Breast epithelium (tissue), 4 donors: ENCODE measurements around the gene GALNT9. TPM values are rescaled to one million over a fixed set of nuclear protein-coding genes. Genes with fewer than 3 reads are reported as not detected.
"Not testable (repeated sequence)": the region's sequence is repeated elsewhere in the genome, so short reads cannot be mapped to it uniquely, and the experiment has no call there.

Experiments used
- DNase-seq, 2 donors: peaks; one replicate each; pipeline ENCODE4 v3.0.0-alpha.2; 2019; ENCODE audit warnings: low spot score in 2 of 2
- H3K27ac ChIP-seq, 2 donors: fragments of 200-600 bp; sonication (generic) in 1 of 2; one replicate each; pipeline ENCODE4 v1.5.1; 2016 to 2019; ENCODE audit warnings: mild to moderate bottlenecking in 1 of 2
- H3K27me3 ChIP-seq, 2 donors: fragments of 200-600 bp; sonication (generic) in 1 of 2; one replicate each; pipeline versions ENCODE4 v1.5.1 to v1.6.0; 2017 to 2019; ENCODE audit warnings: control low read depth in 1 of 2, mild to moderate bottlenecking in 1 of 2
- H3K36me3 ChIP-seq: fragments of 200-600 bp; one replicate; pipeline ENCODE4 v1.5.1; 2019
- H3K4me1 ChIP-seq, 2 donors: fragments of 200-600 bp; sonication (generic); one replicate each; pipeline ENCODE4 v1.5.1; 2016 to 2019; ENCODE audit warnings: control low read depth in 1 of 2
- H3K4me3 ChIP-seq, 3 donors: fragments of 200-600 bp; sonication (generic); 1 replicate in 2 of 3; 2 replicates in 1 of 3; pipeline ENCODE4 v1.5.1; 2016 to 2019; ENCODE audit warnings: mild to moderate bottlenecking in 3 of 3, moderate library complexity in 2 of 3
- H3K9me3 ChIP-seq, 2 donors: fragments of 200-600 bp; sonication (generic) in 1 of 2; one replicate each; pipeline ENCODE4 v1.5.1; 2016 to 2019; ENCODE audit warnings: control low read depth in 1 of 2
- POLR2A ChIP-seq: fragments of 450-650 bp; IDR thresholded peaks from one replicate; pipeline ENCODE4 v1.6.1; 2016; ENCODE audit warnings: antibody characterized with exemption, mild to moderate bottlenecking, moderate library complexity
- POLR2AphosphoS5 ChIP-seq, 3 donors: sonication (generic); formaldehyde crosslinking; IDR thresholded peaks; one replicate each; pipeline ENCODE4 v1.6.1; 2017; ENCODE audit warnings: antibody characterized with exemption in 3 of 3
- intact Hi-C: fragments of 100-400 bp; cut with DNase I; formaldehyde crosslinking; loops from one replicate; pipeline ENCODE4 v1.15.1; 2023; ENCODE audit warnings: low total_unique reads
- total RNA-seq, 3 donors: library from RNA; depleted of rRNA; stranded (reverse); fragments of >200 nt; gene quantifications; one replicate each; pipeline ENCODE4 v1.1.0, GENCODE V29; 2016
- TF ChIP-seq, protein P1 (sequence below), 3 donors: fragments of 450-650 bp; IDR thresholded peaks; one replicate each; pipeline ENCODE4 v1.5.1; 2016 to 2017; ENCODE audit warnings: antibody characterized with exemption in 3 of 3, mild to moderate bottlenecking in 3 of 3, moderate library complexity in 3 of 3

GALNT9 gene
- total RNA-seq, 3 donors from 2014 or later, result 2.9 TPM; not detected in 2

DNA sequence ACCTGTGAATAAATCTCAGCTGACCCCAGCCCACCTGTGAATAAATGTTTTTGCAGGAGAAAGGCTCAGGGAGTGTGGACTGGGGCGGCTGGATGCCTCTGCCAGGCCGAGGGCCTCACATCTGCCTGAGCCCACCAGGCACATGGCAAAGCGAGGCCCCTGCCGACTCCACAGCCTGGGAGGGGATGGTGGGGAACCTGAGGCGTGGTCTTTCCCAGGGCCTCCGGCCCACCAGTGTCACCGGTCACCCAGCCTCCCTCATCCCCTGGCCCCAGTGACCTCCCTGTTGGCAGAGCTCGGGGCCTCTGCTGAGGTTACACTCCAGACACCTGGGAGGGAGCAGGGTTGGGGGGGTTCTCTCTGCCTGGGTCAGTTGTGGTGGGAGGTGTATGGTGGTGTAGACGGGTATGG, 177.0 kb downstream of the GALNT9 start:
- no peak overlapping the region for H3K27ac ChIP-seq
- no peaks in the 10 kb centered on the region for H3K9me3 ChIP-seq
- H3K4me1 ChIP-seq, result no peaks in the 10 kb centered on the region
- no peaks in the 10 kb centered on the region for H3K27me3 ChIP-seq
- no peak overlapping the region for H3K4me3 ChIP-seq
- TF ChIP-seq, protein P1, sequence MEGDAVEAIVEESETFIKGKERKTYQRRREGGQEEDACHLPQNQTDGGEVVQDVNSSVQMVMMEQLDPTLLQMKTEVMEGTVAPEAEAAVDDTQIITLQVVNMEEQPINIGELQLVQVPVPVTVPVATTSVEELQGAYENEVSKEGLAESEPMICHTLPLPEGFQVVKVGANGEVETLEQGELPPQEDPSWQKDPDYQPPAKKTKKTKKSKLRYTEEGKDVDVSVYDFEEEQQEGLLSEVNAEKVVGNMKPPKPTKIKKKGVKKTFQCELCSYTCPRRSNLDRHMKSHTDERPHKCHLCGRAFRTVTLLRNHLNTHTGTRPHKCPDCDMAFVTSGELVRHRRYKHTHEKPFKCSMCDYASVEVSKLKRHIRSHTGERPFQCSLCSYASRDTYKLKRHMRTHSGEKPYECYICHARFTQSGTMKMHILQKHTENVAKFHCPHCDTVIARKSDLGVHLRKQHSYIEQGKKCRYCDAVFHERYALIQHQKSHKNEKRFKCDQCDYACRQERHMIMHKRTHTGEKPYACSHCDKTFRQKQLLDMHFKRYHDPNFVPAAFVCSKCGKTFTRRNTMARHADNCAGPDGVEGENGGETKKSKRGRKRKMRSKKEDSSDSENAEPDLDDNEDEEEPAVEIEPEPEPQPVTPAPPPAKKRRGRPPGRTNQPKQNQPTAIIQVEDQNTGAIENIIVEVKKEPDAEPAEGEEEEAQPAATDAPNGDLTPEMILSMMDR (IDR thresholded peaks at IDR 0.05), result no peak
- TF ChIP-seq POLR2A (no peak), POLR2AphosphoS5 (IDR thresholded peaks at IDR 0.05) (no peak)
- intact Hi-C loops, result no loop called here
- no peaks in the 10 kb centered on the region for H3K36me3 ChIP-seq
- DNase-seq, result no peak

DNA sequence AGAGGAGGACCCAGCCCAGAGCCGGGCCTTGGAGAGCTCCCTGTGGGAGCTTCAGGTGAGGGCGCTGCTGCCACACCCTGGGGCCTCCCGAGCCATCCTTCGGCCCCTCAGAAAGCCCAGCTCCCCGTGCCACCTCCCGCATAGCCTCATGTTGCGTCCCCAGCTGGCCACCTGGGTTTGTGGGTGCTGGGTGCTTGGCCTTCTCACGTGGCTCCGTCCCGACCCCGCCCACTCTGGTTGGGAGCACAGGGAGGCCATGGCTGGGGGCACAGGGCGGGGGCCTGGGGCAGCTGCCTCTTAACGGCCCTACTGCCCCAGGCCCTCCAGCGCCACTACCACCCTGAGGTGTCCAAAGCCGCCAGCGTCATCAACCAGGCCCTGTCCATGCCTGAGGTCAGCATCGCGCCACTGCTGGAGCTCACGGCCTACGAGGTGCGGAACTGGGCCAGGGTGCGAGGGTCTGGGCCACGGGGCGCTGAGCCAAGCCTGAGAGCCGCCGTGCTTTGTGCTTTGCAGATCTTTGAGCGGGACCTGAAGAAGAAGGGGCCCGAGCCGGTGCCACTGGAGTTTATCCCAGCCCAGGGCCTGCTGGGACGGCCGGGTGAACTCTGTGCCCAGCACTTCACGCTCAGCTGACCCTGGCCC, 177.5 kb downstream of the GALNT9 start:
- intact Hi-C loops, result no loop called here
- Histone ChIP-seq H3K9me3 (no peaks in the 10 kb centered on the region), H3K27me3 (no peaks in the 10 kb centered on the region), H3K4me3 (no peak overlapping the region), H3K4me1 (no peaks in the 10 kb centered on the region), H3K36me3 (no peaks in the 10 kb centered on the region), H3K27ac (no peak overlapping the region)
- no peak for DNase-seq
- TF ChIP-seq POLR2A (no peak), POLR2AphosphoS5 (IDR thresholded peaks at IDR 0.05) (no peak)
- TF ChIP-seq, protein P1 (IDR thresholded peaks at IDR 0.05), result no peak

DNA sequence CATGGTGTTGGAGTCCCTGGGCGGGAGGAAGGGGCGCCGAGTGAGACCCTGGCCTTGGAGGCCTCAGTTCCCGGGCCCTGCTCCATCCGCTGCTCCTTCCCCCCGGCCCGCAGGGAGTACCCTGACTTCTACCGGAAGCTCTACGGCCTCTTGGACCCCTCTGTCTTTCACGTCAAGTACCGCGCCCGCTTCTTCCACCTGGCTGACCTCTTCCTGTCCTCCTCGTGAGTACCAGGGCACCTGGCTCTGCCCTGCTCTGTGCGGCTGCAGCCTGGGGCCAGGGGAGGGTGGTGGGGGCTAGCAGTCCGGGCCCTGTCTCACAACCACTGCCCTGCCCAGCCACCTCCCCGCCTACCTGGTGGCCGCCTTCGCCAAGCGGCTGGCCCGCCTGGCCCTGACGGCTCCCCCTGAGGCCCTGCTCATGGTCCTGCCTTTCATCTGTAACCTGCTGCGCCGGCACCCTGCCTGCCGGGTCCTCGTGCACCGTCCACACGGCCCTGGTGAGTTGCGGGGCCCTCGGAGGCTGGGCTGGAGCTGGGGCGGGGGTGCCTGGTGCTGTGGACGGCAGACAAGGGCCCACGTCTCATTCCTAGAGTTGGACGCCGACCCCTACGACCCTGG, 178.1 kb downstream of the GALNT9 start:
- H3K27me3 ChIP-seq, result no peaks in the 10 kb centered on the region
- no peaks in the 10 kb centered on the region for H3K9me3 ChIP-seq
- intact Hi-C loops, result no loop called here
- no peak overlapping the region for H3K4me3 ChIP-seq
- no peaks in the 10 kb centered on the region for H3K36me3 ChIP-seq
- DNase-seq, result no peak
- TF ChIP-seq, protein P1 (IDR thresholded peaks at IDR 0.05), result no peak
- TF ChIP-seq POLR2AphosphoS5 (IDR thresholded peaks at IDR 0.05), result no peak
- TF ChIP-seq POLR2A, result no peak
- no peak overlapping the region for H3K27ac ChIP-seq
- no peaks in the 10 kb centered on the region for H3K4me1 ChIP-seq

DNA sequence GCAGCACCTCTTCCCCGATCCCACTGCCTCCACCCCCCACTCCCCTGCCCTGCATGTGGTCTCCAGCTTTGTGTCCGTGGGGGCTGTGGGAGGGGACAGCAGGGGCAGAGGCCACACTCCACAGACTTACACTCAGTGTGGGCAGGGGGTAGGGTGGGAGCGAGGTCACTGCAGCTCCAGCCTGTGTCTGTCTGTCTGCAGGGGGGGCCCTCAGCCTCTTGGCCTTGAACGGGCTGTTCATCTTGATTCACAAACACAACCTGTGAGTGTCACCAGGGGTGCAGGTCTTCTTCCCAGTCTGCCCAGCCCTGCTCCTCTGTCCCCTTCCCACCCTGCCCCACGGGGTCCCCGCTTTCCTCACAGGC, 178.6 kb downstream of the GALNT9 start:
- H3K36me3 ChIP-seq, result no peaks in the 10 kb centered on the region
- DNase-seq, result no peak
- H3K4me1 ChIP-seq, result no peaks in the 10 kb centered on the region
- H3K27ac ChIP-seq, result no peak overlapping the region
- TF ChIP-seq POLR2AphosphoS5 (IDR thresholded peaks at IDR 0.05), result no peak
- TF ChIP-seq, protein P1 (IDR thresholded peaks at IDR 0.05), result no peak
- no peak for TF ChIP-seq POLR2A
- H3K4me3 ChIP-seq, result no peak overlapping the region
- intact Hi-C loops, result no loop called here
- no peaks in the 10 kb centered on the region for H3K9me3 ChIP-seq
- H3K27me3 ChIP-seq, result no peaks in the 10 kb centered on the region

DNA sequence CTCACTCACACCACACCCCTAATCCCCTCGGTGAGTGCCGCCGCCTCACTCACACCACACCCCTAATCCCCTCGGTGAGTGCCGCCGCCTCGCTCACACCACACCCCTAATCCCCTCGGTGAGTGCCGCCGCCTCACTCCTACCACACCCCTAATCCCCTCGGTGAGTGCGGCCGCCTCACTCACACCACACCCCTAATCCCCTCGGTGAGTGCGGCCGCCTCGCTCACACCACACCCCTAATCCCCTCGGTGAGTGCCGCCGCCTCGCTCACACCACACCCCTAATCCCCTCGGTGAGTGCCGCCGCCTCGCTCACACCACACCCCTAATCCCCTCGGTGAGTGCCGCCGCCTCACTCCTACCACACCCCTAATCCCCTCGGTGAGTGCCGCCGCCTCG, 179.9 kb downstream of the GALNT9 start:
- H3K36me3 ChIP-seq, result not testable (repeated sequence)
- intact Hi-C loops, result loop anchor here (10.0 kb wide), 1 partner anchor 345 kb away; the partner anchor contains the start of gene FBRSL1

More for the DNA sequence above, 179.9 kb downstream of the GALNT9 start:
- H3K4me1 ChIP-seq, H3K27me3 ChIP-seq, H3K9me3 ChIP-seq, DNase-seq, H3K27ac ChIP-seq, H3K4me3 ChIP-seq: not testable (repeated sequence)
